ENCODE measurements around the gene FAM174C. TPM values are rescaled to one million over a fixed set of nuclear protein-coding genes. Genes with fewer than 3 reads are reported as not detected.

The FAM174C gene
- total RNA-seq (2021; fragmentation: NEBNext Ultra II Directional; extraction: Animal tissue kit (Norgen Biotek cat#: 25700)) (44.5 and 54.6 TPM in 2 replicates), polyA plus RNA-seq (2011; rRNA removed) (125 and 159 TPM in 2 replicates), polyA minus RNA-seq (2011; rRNA and poly(A)+ RNA removed) (6.8 and 9.7 TPM in 2 replicates)
- 76.1 TPM for polyA plus RNA-seq (2011; cell fraction: cytosol; rRNA removed)
- 72.4 TPM for polyA plus RNA-seq (2011; cell fraction: nucleus; rRNA removed)
- 39.9 to 68.4 TPM (median 61.5 TPM) in 4 replicates for polyA plus RNA-seq (2012, experiment 1 of 2)
- polyA plus RNA-seq (2012, experiment 2 of 2): 79.3 TPM
- polyA plus RNA-seq (2013, experiment 1 of 2): 50.0 TPM
- polyA plus RNA-seq (2013, experiment 2 of 2): 59.2 TPM
- 22.8 TPM for polyA minus RNA-seq (2011; cell fraction: cytosol; rRNA and poly(A)+ RNA removed)
- polyA minus RNA-seq (2011; cell fraction: nucleus; rRNA and poly(A)+ RNA removed): 20.8 TPM
- long read RNA-seq, experiment 1, transcript C19orf24-201 (3 exons, 983 nt): major isoform, 29 of 59 reads
- long read RNA-seq, experiment 1, transcript C19orf24-202 (3 exons, 668 nt): minor isoform, 16 of 59 reads
- long read RNA-seq, experiment 1, transcript C19orf24-203 (2 exons, 1,675 nt): minor isoform, 7 of 59 reads
- long read RNA-seq, experiment 1, partial matches to known transcripts: 0 of 59 reads
- long read RNA-seq, experiment 1, other reads (novel, unspliced or antisense): 6 of 59 reads
- long read RNA-seq, experiment 2, partial matches to known transcripts: 0 of 6 reads
- long read RNA-seq, experiment 2, other reads (novel, unspliced or antisense): 1 of 6 reads

DNA sequence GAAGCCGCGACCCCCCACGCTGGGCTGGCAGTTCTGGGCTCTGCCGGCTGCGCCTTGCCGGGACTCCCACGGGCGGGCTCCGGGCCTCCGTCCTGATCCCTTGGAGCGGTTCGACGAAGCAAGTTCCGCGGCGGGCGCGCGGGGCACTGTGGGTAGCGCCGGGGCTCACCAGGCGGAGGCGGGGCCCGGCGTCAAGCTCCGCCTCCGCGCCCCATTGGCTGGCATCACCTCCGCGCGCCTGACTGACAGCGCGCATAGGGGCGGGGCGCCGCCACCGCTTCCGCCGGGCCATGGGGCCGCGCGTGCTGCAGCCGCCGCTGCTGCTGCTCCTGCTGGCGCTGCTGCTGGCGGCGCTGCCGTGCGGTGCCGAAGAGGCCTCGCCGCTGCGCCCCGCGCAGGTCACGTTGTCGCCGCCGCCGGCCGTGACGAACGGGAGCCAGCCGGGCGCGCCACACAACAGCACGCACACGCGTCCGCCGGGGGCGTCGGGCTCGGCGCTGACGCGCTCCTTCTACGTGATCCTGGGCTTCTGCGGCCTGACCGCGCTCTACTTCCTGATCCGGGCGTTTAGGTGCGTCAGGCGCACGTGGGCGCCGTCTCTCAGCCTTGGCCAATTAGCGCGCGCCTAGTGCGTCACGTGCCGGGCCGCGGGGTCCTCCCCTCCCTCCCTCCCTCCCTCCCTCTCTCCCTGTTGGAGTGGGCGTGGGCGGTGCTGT, at the start of gene FAM174C:
Gene FAM174C (plus strand): TSS at position 271 of the 716 bp plus-strand sequence. CDS start 20 bp downstream, at position 291.
- WGBS, 2 experiments (ENCODE audit: extremely low coverage in 1 of 2, insufficient coverage in 1 of 2, insufficient read length in 1 of 2, insufficient replicate concordance in 2 of 2, low coverage in 1 of 2, low lambda C conversion rate in 2 of 2, missing lambda C conversion rate in 1 of 2): 3% methylated on average over 11 of the region's 98 CpGs; no CpG with 5 or more reads in 1 of the 2 experiments
- peak within 1 kb of the TSS; percentile 67 for H4K5ac ChIP-seq (ENCODE audit: insufficient read length, low read depth, low read length)
- no peak within 1 kb of the TSS for H3K14ac ChIP-seq (ENCODE audit: insufficient read length)
- no peaks in the 10 kb centered on the region for H3K9me3 ChIP-seq (ENCODE audit: insufficient read depth in 2 of 2, low read depth in 1 of 2, low read length in 1 of 2)
- H4K20me1 ChIP-seq (replicated peaks in 1 of 2; ENCODE audit: control insufficient read depth in 1 of 2, insufficient read depth in 2 of 2, low read length in 2 of 2): peaks cover 5 to 25% of the 10 kb centered on the region in 2 experiments
- H2BK12ac ChIP-seq (ENCODE audit: low read depth, low read length): peak within 1 kb of the TSS; percentile 39; the same call in 1 of the 2 replicates
- H3K18ac ChIP-seq (ENCODE audit: extremely low read depth, low read length): peak within 1 kb of the TSS; percentile 88
- DNase-seq (ENCODE audit: low read depth in 1 of 2, low spot score in 2 of 2) (peak in 1 of 2 experiments; percentile 92), FAIRE-seq (no peak)
- no peak within 1 kb of the TSS for H2BK20ac ChIP-seq (ENCODE audit: low read length)
- ChIA-PET POLR2A (ENCODE audit: partially characterized antibody) (interaction anchor here (0.6 to 11.4 kb wide), 32 partner anchors 9 to 247 kb away, joined by 3 to 331 read pairs (median 4); partner anchors contain the start of genes CIRBP and NDUFS7), CTCF (ENCODE audit: partially characterized antibody) (interaction anchor here (0.8 kb wide), 1 partner anchor 31 kb away, joined by 4 read pairs; no protein-coding TSS in a partner anchor)
- H3K9ac ChIP-seq (replicated peaks in 1 of 4; ENCODE audit: extremely low read depth in 1 of 4, low read depth in 3 of 4, low read length in 3 of 4): peak within 1 kb of the TSS; percentile 72 to 99 (median 98)
- H3K4me1 ChIP-seq (replicated peaks in 1 of 4; ENCODE audit: control insufficient read depth in 3 of 4, insufficient read depth in 4 of 4, low read length in 3 of 4): peaks cover under 1 to 19% (median 15%) of the 10 kb centered on the region in 4 experiments; a peak in 6 of 7 replicates
- peaks cover 33 to 47% (median 43%) of the 10 kb centered on the region in 4 experiments for H3K36me3 ChIP-seq (ENCODE audit: control insufficient read depth in 2 of 4, insufficient read depth in 4 of 4, low read length in 3 of 4)
- H3K79me2 ChIP-seq (ENCODE audit: control insufficient read depth in 1 of 2, insufficient read depth in 2 of 2, low read length in 2 of 2): peaks cover 0 to 30% of the 10 kb centered on the region in 2 experiments; a peak in 2 of 4 replicates
- H4K91ac ChIP-seq (replicated peaks; ENCODE audit: insufficient read length, low read length): peak within 1 kb of the TSS; percentile 97
- H3K4me2 ChIP-seq (ENCODE audit: insufficient read depth in 1 of 2, low read depth in 2 of 2, low read length in 2 of 2): peak within 1 kb of the TSS; percentile 80 to 90
- peak within 1 kb of the TSS; percentile 99 for H4K8ac ChIP-seq (ENCODE audit: extremely low read depth, insufficient read depth, low read length)
- no peak within 1 kb of the TSS for H3K23ac ChIP-seq (ENCODE audit: insufficient read length)
- peak within 1 kb of the TSS; percentile 95 for H3K4ac ChIP-seq (replicated peaks; ENCODE audit: insufficient read length, low read depth, low read length)
- H3K27ac ChIP-seq (ENCODE audit: low read depth, low read length): peak within 1 kb of the TSS; percentile 99
- peak within 1 kb of the TSS; percentile 77 to 82 (median 78) for H3K4me3 ChIP-seq (ENCODE audit: extremely low read depth in 1 of 4, insufficient read depth in 2 of 4, low read depth in 3 of 4, low read length in 4 of 4)
- no peaks in the 10 kb centered on the region for H3K27me3 ChIP-seq (replicated peaks in 1 of 4; ENCODE audit: control insufficient read depth in 3 of 4, extremely low read depth in 1 of 4, insufficient read depth in 3 of 4, low read length in 3 of 4)
- peaks cover 10% of the 10 kb centered on the region; the same call in 1 of the 2 replicates for H3K23me2 ChIP-seq (ENCODE audit: low read depth, low read length)
- peak within 1 kb of the TSS; percentile 41 for H2BK120ac ChIP-seq (replicated peaks; ENCODE audit: low read depth, low read length)
- peaks cover 22% of the 10 kb centered on the region for H3K79me1 ChIP-seq (ENCODE audit: low read depth, low read length)
- H3K56ac ChIP-seq (replicated peaks; ENCODE audit: insufficient read length, low read depth, low read length): peak within 1 kb of the TSS; percentile 97
- no peak within 1 kb of the TSS for H2AFZ ChIP-seq (ENCODE audit: low read length)
- H2AK5ac ChIP-seq (ENCODE audit: low read depth, low read length): no peak within 1 kb of the TSS; the same call in 1 of the 2 replicates
- H2BK5ac ChIP-seq (ENCODE audit: low read depth, low read length): peak within 1 kb of the TSS; percentile 91
- no peak within 1 kb of the TSS for H2BK15ac ChIP-seq (ENCODE audit: low read length)
- TF ChIP-seq SIN3A (conservative IDR thresholded peaks at IDR 0.05 in 1 of 2, IDR thresholded peaks at IDR 0.05 in 1 of 2; ENCODE audit: low read depth in 1 of 2, low read length in 2 of 2) (peak in 1 of 2 experiments; percentile 73; a peak in 3 of 4 replicates), SAP30 (IDR thresholded peaks at IDR 0.05; ENCODE audit: insufficient read depth, insufficient replicate concordance, low read length) (no peak), TAF1 (IDR thresholded peaks at IDR 0.05; ENCODE audit: low read depth, low read length) (peak; percentile 70; the same call in 1 of the 2 replicates), SRF (IDR thresholded peaks at IDR 0.05; ENCODE audit: low read depth, low read length) (peak; percentile 3; the same call in 1 of the 2 replicates), TAF7 (optimal IDR thresholded peaks at IDR 0.05; ENCODE audit: borderline replicate concordance, low read depth, low read length) (peak; percentile 60), CREB1 (IDR thresholded peaks at IDR 0.05) (peak; percentile 92), TCF12 (IDR thresholded peaks at IDR 0.05; ENCODE audit: low read depth, low read length) (no peak), SP4 (IDR thresholded peaks at IDR 0.05; ENCODE audit: low read length) (peak; percentile 89)

Measured in H1 (cell line).